ENCODE results near the gene AGBL4.
A peak's percentile ranks its signal among the peaks of the same experiment; 100 is the strongest.

The AGBL4 gene

GRCh38 chr1:48887796-48888195 lies 1136.0 kb downstream of the AGBL4 start:
- DNase-seq (ENCODE audit: low read depth, low spot score) = no peak
- H3K4me3 ChIP-seq (ENCODE audit: low read depth, low read length) = no peak overlapping the region
- in situ Hi-C loops (cut with HindIII; ENCODE audit: low sequenced_read_pairs) = no loop called here
- TF ChIP-seq CTCF (IDR thresholded peaks at IDR 0.05; ENCODE audit: low read depth, low read length) = no peak

GRCh38 chr1:48882020-48882419 lies 1141.7 kb downstream of the AGBL4 start:
- no peak for TF ChIP-seq CTCF (IDR thresholded peaks at IDR 0.05; ENCODE audit: low read depth, low read length)
- in situ Hi-C loops (cut with HindIII; ENCODE audit: low sequenced_read_pairs) = no loop called here
- no peak for DNase-seq (ENCODE audit: low read depth, low spot score)
- H3K4me3 ChIP-seq (ENCODE audit: low read depth, low read length) = no peak overlapping the region

- no peak for TF ChIP-seq CTCF (IDR thresholded peaks at IDR 0.05; ENCODE audit: low read depth, low read length)
- no peak overlapping the region for H3K4me3 ChIP-seq (ENCODE audit: low read depth, low read length)
- peak; percentile 88 for DNase-seq (ENCODE audit: low read depth, low spot score)
- in situ Hi-C loops (cut with HindIII; ENCODE audit: low sequenced_read_pairs) = no loop called here
These were observed 1145.4 kb downstream of the AGBL4 start for GRCh38 chr1:48878191-48878940.

- TF ChIP-seq CTCF (IDR thresholded peaks at IDR 0.05; ENCODE audit: low read depth, low read length) = no peak
- no peak overlapping the region for H3K4me3 ChIP-seq (ENCODE audit: low read depth, low read length)
- in situ Hi-C loops (cut with HindIII; ENCODE audit: low sequenced_read_pairs) = no loop called here
- no peak for DNase-seq (ENCODE audit: low read depth, low spot score)
These were observed 1147.4 kb downstream of the AGBL4 start for GRCh38 chr1:48876330-48876785.

GRCh38 chr1:48875552-48876329 lies 1148.0 kb downstream of the AGBL4 start:
- TF ChIP-seq CTCF (IDR thresholded peaks at IDR 0.05; ENCODE audit: low read depth, low read length) = no peak
- in situ Hi-C loops (cut with HindIII; ENCODE audit: low sequenced_read_pairs) = no loop called here
- no peak overlapping the region for H3K4me3 ChIP-seq (ENCODE audit: low read depth, low read length)
- no peak for DNase-seq (ENCODE audit: low read depth, low spot score)

GRCh38 chr1:48873944-48874343 lies 1149.8 kb downstream of the AGBL4 start:
- H3K4me3 ChIP-seq (ENCODE audit: low read depth, low read length) = no peak overlapping the region
- no peak for DNase-seq (ENCODE audit: low read depth, low spot score)
- in situ Hi-C loops (cut with HindIII; ENCODE audit: low sequenced_read_pairs) = no loop called here
- TF ChIP-seq CTCF (IDR thresholded peaks at IDR 0.05; ENCODE audit: low read depth, low read length) = no peak
